Measurements from ENCODE around the gene KCNAB1.
"Not testable (repeated sequence)": the region's sequence is repeated elsewhere in the genome, so short reads cannot be mapped to it uniquely, and the experiment has no call there.

KCNAB1 gene

DNA sequence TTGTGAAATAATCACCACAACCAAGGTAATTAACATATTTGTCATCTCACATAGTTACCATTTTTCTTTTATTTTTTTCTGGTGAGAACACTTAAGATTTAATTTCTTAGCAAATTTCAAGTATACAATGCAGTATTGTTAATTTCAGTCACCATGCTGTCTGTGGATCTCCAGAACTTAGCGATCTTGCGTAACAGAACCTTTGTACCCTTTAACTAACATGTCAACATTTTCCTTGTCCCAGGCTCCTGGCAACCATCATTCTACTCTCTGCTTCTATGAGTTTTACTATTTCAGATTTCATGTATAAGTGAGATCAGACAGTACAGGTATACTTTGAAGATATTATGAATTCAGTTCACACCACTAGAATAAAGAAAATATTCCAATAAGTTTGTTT is 154.4 kb downstream of the KCNAB1 start:
- no peak for DNase-seq

DNA sequence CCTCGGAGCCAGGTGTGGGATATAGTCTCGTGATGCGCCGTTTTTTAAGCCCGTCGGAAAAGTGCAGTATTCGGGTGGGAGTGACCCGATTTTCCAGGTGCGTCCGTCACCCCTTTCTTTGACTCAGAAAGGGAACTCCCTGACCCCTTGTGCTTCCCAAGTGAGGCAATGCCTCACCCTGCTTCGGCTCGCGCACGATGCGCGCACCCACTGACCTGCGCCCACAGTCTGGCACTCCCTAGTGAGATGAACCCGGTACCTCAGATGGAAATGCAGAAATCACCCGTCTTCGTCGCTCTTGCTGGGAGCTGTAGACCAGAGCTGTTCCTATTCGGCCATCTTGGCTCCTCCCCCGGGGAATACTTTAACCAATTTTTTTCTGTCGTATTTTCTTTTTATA is 164.3 kb downstream of the KCNAB1 start:
- DNase-seq: not testable (repeated sequence)

GRCh38 chr3:156285626-156286025 is 165.2 kb downstream of the KCNAB1 start:
- DNase-seq: no peak

DNA sequence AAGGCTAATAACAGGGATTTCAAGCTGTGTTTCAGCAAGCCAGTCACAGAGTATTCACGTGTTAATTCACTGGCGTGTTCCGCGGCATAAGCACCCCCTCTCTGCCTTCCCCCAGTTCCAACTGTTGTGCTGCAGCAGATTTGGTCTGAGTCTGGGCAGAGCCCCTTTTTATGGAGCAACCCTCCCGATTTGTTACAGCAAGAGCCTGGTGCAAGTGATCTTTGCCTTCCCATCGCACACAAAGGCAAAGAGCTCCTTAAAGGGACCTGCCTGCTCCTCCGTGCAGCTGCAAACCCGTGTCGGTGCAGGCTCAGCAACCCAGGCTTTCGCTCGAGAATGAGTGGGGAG is 170.5 kb downstream of the KCNAB1 start:
- DNase-seq: no peak

DNA sequence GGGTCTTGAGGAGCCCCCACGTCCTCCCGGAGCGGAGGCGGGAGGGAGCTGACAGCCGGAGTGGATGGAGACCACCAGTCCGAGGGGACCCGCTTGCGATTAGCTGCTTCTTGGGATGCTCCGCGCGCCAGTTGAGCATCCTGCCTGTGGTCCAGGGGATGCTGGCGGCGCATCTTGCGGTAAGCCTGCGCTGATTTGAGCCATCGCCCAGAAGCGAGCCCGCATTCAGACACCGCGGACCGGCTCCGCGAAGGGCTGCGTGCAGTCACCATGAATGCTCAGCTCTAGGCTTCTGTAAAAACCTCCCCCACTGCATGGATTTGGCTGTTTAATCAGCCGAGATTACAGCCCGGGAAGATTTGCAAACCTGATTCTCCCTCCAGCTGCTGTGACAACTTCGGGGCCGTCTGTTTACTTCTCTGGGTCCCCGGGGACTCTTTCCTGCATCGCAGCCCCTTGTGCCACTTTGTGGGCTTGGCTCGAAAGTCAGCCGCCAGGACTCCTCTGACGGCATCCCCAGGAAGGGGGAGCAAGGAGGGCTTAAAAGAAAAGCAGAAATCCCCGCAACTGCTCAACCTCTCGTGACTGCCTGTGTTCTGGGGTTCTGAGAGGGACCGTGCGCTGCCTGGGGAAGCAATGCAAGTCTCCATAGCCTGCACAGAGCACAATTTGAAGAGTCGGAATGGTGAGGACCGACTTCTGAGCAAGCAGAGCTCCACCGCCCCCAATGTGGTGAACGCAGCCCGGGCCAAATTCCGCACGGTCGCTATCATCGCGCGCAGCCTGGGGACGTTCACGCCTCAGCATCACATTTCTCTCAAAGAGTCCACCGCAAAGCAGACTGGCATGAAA is 171.1 kb downstream of the KCNAB1 start:
- no peak for DNase-seq

- DNase-seq: no peak
Observed at GRCh38 chr3:156293566-156293965, 173.2 kb downstream of the KCNAB1 start.

- no peak for DNase-seq
Observed at GRCh38 chr3:156297582-156297981, 177.2 kb downstream of the KCNAB1 start.

- DNase-seq: no peak
Observed at GRCh38 chr3:156298014-156298413, 177.6 kb downstream of the KCNAB1 start.

- DNase-seq: no peak
Observed at GRCh38 chr3:156298938-156299337, 178.6 kb downstream of the KCNAB1 start.

DNA sequence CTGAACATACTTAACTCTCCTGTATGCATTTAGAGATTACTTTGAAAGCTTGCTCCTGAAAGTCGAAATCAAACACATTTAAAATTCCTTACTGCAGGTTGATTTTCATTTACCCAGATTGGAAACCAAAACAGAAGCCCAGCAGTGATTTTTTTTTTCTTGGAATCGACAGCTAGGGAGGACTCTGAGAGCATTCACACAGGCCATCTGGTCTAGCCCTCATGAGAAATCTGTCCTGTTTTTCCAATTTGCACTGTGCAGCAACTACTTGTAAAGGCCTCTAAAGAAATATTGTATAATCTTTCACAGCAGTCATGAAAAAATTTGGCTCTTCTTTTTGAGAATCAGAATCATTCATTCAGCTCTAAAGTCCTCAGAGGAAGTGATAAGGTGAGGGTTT is 179.2 kb downstream of the KCNAB1 start:
- DNase-seq: no peak

- no peak for DNase-seq
Observed at GRCh38 chr3:156300371-156300770, 180.0 kb downstream of the KCNAB1 start.

DNA sequence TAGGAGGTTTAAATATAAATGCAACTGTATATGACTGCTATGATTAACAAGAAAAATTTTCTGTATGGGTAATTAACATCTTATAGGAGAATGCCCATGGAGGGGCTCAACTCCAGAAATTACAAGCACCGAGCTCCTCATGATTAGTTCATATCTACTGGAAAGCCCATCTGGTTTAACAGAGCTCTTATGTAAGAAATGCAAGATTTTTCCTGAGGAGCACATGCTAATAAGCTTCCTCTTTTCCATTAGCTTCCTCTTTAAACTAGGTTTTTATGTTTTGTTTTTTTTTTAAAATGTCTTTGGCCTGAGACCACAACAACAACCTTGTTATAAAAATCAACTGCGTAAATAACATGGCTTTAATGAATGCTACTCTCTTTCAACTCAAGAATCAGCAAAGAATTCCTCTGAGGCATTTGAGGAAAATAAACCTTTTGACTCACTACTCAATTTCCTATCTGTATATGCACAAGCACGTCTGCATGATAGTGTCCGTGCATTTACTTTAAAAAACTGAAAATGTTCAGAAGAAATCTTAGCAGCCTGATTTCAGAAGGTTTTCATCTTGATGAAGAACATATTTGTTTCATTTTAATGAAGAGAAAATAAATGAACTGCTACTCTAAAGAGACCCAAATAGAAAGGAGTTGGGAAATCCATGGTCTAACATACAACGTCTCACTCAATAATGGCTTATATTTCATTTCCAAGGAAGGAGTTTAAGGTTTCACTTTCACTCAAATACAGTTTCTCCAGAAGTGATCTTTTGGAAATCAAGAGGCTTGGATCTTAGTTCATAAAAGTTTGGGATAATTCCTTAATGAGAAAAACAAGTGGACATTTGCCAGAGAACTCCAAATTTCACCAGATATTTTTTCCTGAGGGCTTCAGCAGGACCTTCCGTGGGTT is 180.8 kb downstream of the KCNAB1 start:
- DNase-seq: no peak

DNA sequence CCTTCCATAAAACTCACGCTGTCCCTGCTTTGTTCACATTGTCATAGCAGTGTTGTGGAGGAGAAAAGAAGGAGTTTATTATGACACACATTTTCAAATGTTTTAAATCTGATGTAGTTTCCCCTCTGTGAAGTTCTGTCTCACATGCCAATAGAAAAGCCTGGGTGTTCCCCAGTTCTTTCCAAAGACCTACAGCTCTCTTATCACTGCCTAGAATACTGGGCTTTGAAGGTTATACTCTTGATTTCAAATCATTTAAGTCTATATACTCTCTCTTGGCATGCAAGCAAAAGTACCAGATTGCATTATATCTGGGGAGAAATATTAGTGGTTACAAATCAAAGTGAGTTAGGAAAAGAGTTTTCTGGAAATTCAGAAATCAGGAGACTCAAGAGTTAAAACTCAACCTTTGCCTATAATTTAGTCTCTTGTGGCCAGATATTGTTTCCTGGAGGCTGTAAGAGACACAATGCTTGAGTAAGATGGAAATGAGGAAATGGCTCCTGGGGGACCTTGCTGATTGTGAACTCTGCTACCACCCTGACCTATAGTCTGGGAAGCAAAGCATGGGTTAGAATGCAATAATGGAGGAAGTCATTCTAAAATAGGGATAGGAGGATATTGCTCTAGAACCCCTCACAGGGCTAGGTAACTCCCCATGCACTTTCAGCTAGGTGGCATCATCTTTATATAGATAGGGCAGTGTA is 182.8 kb downstream of the KCNAB1 start:
- no peak for DNase-seq

DNA sequence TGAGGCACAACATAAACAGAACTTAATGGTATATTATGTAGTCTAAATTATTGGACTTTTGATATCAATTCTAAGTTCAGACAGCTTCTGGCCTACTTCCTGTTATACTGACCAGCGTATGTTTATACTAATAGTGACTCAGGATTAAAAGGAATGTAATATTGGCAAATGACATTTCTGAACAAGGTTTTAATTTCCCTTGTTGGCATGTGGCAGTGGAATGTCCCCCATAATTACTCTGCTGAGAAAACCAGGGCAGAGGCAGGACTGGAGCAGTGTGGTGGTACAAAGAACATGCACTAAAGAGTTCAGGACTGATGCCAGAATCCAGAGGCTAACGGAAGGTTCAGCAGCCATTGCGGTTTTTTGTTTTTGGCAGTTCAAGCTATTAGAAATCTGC is 184.0 kb downstream of the KCNAB1 start:
- DNase-seq: no peak

GRCh38 chr3:156305672-156306071 is 185.3 kb downstream of the KCNAB1 start:
- no peak for DNase-seq

DNA sequence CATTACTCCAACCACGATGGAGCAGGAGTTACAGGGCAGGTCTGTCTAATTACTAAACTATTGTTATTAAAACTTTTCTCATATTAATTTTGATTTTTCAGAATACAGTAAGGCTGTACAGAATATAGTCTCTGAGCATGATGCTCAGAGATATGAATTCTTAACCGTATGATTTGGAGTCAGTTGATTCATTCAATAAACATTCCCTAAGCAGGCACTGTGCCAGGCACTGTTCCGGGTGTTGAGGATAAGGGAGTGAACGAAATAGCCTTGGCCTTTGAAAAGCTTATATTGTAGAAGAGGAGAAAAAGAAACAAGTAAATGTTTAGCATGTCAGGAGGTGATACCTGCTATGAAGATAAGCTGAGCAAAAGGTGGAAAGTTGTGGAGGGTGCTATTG is 187.3 kb downstream of the KCNAB1 start:
- no peak for DNase-seq

DNA sequence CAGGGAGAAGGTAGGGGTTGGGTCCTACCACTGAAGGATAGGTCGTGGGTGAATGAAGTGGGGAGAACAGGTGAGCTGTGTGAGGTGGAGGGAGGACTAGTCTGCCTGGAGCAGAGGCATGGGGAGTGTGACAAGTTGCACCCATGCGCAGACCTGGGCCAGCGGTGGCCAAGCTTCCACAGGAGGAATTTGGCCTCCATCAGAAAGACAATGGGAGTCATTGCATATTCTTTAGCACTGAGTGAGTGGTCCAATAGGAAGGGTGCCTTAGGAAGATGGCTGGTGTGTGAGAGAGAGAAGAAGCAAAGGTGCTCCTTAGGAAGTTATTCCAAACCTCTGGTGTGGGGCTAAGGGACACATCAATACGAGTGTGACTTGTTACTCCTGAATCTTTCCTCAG is 191.1 kb downstream of the KCNAB1 start:
- no peak for DNase-seq

GRCh38 chr3:156311930-156312329 is 191.6 kb downstream of the KCNAB1 start:
- DNase-seq: no peak

- DNase-seq: no peak
Observed at GRCh38 chr3:156316076-156316475, 195.7 kb downstream of the KCNAB1 start.

- no peak for DNase-seq
Observed at GRCh38 chr3:156317462-156318074, 197.2 kb downstream of the KCNAB1 start.

DNA sequence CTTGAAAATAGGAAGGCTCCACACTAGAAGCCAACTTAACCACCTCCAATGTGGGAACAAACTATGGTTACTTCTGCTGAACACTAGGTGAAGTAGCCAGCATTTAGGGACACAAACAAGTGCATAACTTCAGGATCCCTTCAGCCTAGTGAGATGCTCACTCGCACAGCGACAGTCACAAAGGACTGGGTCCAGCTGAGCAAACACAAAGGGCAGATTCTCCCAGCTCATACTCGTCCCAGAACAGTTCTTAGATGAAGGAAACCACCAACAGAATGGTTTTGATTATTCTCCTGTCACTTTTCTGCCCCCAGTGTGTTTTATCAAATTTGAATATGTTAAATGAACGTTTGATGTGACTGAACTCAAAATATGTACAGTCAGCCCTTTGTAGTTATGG is 201.6 kb downstream of the KCNAB1 start:
- no peak for DNase-seq

DNA sequence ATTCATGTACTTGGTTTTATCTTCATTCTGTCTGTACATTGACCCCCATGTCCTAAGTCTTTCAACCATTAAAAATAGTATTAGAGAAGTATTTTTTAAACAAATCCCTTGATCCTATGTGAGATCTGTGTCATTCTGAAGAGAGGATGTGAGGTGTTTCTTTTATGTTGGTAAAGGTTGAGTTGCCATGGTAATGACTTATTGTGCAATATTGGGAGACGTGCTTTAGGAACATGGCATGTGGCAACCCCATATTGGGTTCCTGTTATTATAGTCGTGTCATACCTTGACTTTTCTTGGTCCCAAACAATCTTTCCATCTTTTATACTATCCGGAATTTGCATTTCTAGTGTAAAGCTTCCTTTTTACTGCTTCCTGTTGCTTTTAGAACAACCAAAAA is 203.1 kb downstream of the KCNAB1 start:
- DNase-seq: no peak

DNA sequence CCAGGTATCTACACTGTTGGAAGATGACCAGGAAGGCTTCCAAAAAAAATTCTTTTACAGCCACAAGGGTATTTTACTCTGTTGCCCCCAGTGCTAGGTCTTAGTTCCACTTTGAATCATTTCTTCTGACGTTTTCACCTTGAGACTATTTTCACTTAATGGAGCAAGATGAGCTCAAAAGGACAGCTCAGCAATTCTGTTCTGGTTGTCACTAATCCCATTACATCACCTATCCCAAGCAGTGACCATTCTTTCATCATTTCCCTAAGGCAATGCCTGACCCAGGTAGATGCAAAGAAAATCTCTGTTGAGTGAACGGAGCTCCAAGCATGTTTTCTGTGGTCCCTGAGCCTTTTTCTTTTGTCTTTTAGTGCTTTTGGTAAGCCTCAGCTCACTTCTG is 210.0 kb downstream of the KCNAB1 start:
- DNase-seq: no peak
